Trophoblast cell (in vitro differentiated cells and primary cell): Measurements from ENCODE around the gene GRSF1.

Experiments
- DNase-seq, 2 donors: peaks; one replicate each; pipeline ENCODE4 v3.0.0-alpha.2; 2016
- H2AFZ ChIP-seq: 2 replicates; pipeline ENCODE4 v1.6.1; 2013; ENCODE audit warnings: low read length, moderate library complexity, mild to moderate bottlenecking; ENCODE audit not compliant: insufficient read depth, poor library complexity
- H2AK5ac ChIP-seq: 2 replicates; pipeline ENCODE4 v1.6.1; 2013; ENCODE audit warnings: mild to moderate bottlenecking, low read length
- H2BK120ac ChIP-seq: 2 replicates; pipeline ENCODE4 v1.6.1; 2013; ENCODE audit warnings: low read length, mild to moderate bottlenecking, moderate library complexity; ENCODE audit not compliant: insufficient read depth, poor library complexity
- H2BK12ac ChIP-seq: 2 replicates; pipeline ENCODE4 v1.6.1; 2013; ENCODE audit warnings: mild to moderate bottlenecking, low read length, moderate library complexity
- H2BK5ac ChIP-seq: 2 replicates; pipeline ENCODE4 v1.6.1; 2013; ENCODE audit warnings: low read length, low read depth, moderate library complexity, mild to moderate bottlenecking; ENCODE audit not compliant: poor library complexity
- H3K14ac ChIP-seq: 2 replicates; pipeline ENCODE4 v1.6.1; 2013; ENCODE audit warnings: mild to moderate bottlenecking, low read length
- H3K18ac ChIP-seq: 2 replicates; pipeline ENCODE4 v1.6.1; 2013; ENCODE audit warnings: mild to moderate bottlenecking, low read length
- H3K23ac ChIP-seq: 2 replicates; pipeline ENCODE4 v1.6.1; 2013; ENCODE audit warnings: low read length
- H3K27ac ChIP-seq: 2 replicates; pipeline ENCODE4 v1.5.1; 2013; ENCODE audit warnings: low read depth, mild to moderate bottlenecking, inconsistent platforms, low read length, moderate library complexity
- H3K27me3 ChIP-seq: 2 replicates; pipeline ENCODE4 v1.6.1; 2013; ENCODE audit warnings: inconsistent platforms, mild to moderate bottlenecking, low read length, moderate library complexity; ENCODE audit not compliant: insufficient read depth
- H3K36me3 ChIP-seq, 2 experiments: 1 replicate in 1 of 2; 2 replicates in 1 of 2; pipeline ENCODE4 v1.6.1; 2013; ENCODE audit warnings: low read length in 2 of 2, mild to moderate bottlenecking in 2 of 2, moderate library complexity in 1 of 2; ENCODE audit not compliant: insufficient read depth in 2 of 2, control insufficient read depth in 1 of 2
- H3K4ac ChIP-seq: 2 replicates; pipeline ENCODE4 v1.6.1; 2013; ENCODE audit warnings: low read depth, mild to moderate bottlenecking, low read length, moderate library complexity
- H3K4me1 ChIP-seq, 2 experiments: 1 replicate in 1 of 2; 2 replicates in 1 of 2; pipeline ENCODE4 v1.6.1; 2013; ENCODE audit warnings: low read length in 2 of 2, mild to moderate bottlenecking in 2 of 2, moderate library complexity in 1 of 2; ENCODE audit not compliant: insufficient read depth in 2 of 2, control insufficient read depth in 1 of 2
- H3K4me2 ChIP-seq: 2 replicates; pipeline ENCODE4 v1.6.1; 2013; ENCODE audit warnings: inconsistent platforms, mild to moderate bottlenecking, low read length, moderate library complexity
- H3K4me3 ChIP-seq: 2 replicates; pipeline ENCODE4 v1.5.1; 2013; ENCODE audit warnings: mild to moderate bottlenecking, low read depth, low read length, inconsistent platforms
- H3K79me1 ChIP-seq: one replicate; pipeline ENCODE4 v1.6.1; 2013; ENCODE audit warnings: low read length
- H3K79me2 ChIP-seq: 2 replicates; pipeline ENCODE4 v1.6.1; 2013; ENCODE audit warnings: low read length, mild to moderate bottlenecking; ENCODE audit not compliant: control insufficient read depth, insufficient read depth, poor library complexity
- H3K9ac ChIP-seq: 2 replicates; pipeline ENCODE4 v1.6.1; 2013; ENCODE audit warnings: mild to moderate bottlenecking, low read length
- H3K9me3 ChIP-seq: 2 replicates; pipeline ENCODE4 v1.6.1; 2013; ENCODE audit warnings: low read depth, mild to moderate bottlenecking, control low read depth, inconsistent platforms, low read length; ENCODE audit not compliant: insufficient read depth
- H4K12ac ChIP-seq: 2 replicates; pipeline ENCODE4 v1.6.1; 2013; ENCODE audit warnings: low read depth, mild to moderate bottlenecking, low read length, moderate library complexity
- H4K8ac ChIP-seq: 2 replicates; pipeline ENCODE4 v1.6.1; 2013; ENCODE audit warnings: low read depth, mild to moderate bottlenecking, low read length, moderate library complexity
- H4K91ac ChIP-seq: one replicate; pipeline ENCODE4 v1.6.1; 2013; ENCODE audit warnings: low read depth, mild to moderate bottlenecking, low read length, moderate library complexity
- WGBS: extraction: QIAGEN DNeasy Blood & Tissue Kit; methylation state at CpG from one replicate; pipeline ENCODE4 v1.1.7; 2013; ENCODE audit warnings: missing lambda C conversion rate; ENCODE audit not compliant: insufficient read length, insufficient coverage; ENCODE audit errors: extremely low coverage; 5-methylcytosine and 5-hydroxymethylcytosine counted together

GRSF1 gene

GRCh38 chr4:70859066-70859465, 19.4 kb upstream of the GRSF1 start:
- Histone ChIP-seq H3K9me3 (no peaks in the 10 kb centered on the region), H3K27me3 (no peaks in the 10 kb centered on the region), H3K79me2 (no peaks in the 10 kb centered on the region), H3K79me1 (no peaks in the 10 kb centered on the region), H2BK5ac (no peak overlapping the region), H2BK120ac (no peak overlapping the region), H3K27ac (no peak overlapping the region), H3K4me2 (no peak overlapping the region), H4K8ac (no peak overlapping the region), H3K4me1 (no peaks in the 10 kb centered on the region), H3K4me3 (no peak overlapping the region), H2BK12ac (no peak overlapping the region), H3K36me3 (no peaks in the 10 kb centered on the region), H3K18ac (no peak overlapping the region), H3K23ac (no peak overlapping the region), H3K4ac (no peak overlapping the region), H2AFZ (no peak overlapping the region), H4K91ac (no peak overlapping the region), H2AK5ac (no peak overlapping the region), H4K12ac (no peak overlapping the region), H3K9ac (no peak overlapping the region), H3K14ac (no peak overlapping the region)
- no peak for DNase-seq
- WGBS = no CpG with 5 or more reads among the region's 1 CpG

GRCh38 chr4:70858454-70858853, 18.8 kb upstream of the GRSF1 start:
- Histone ChIP-seq H3K27me3 (no peaks in the 10 kb centered on the region), H2AK5ac (no peak overlapping the region), H4K12ac (no peak overlapping the region), H3K4me2 (no peak overlapping the region), H3K4me1 (no peaks in the 10 kb centered on the region), H3K36me3 (no peaks in the 10 kb centered on the region), H2AFZ (no peak overlapping the region), H3K14ac (no peak overlapping the region), H2BK12ac (no peak overlapping the region), H3K9ac (no peak overlapping the region), H2BK120ac (no peak overlapping the region), H3K9me3 (no peaks in the 10 kb centered on the region), H4K8ac (no peak overlapping the region), H4K91ac (no peak overlapping the region), H3K79me1 (no peaks in the 10 kb centered on the region), H2BK5ac (no peak overlapping the region), H3K4ac (no peak overlapping the region), H3K23ac (no peak overlapping the region), H3K18ac (no peak overlapping the region), H3K27ac (no peak overlapping the region), H3K79me2 (no peaks in the 10 kb centered on the region), H3K4me3 (no peak overlapping the region)
- WGBS = no CpG with 5 or more reads among the region's 4 CpGs
- DNase-seq = no peak

- Histone ChIP-seq H2BK12ac (no peak overlapping the region), H4K8ac (no peak overlapping the region), H3K4me2 (no peak overlapping the region), H3K9me3 (no peaks in the 10 kb centered on the region), H3K23ac (no peak overlapping the region), H2AK5ac (no peak overlapping the region), H3K9ac (no peak overlapping the region), H4K91ac (no peak overlapping the region), H3K36me3 (no peaks in the 10 kb centered on the region), H2BK120ac (no peak overlapping the region), H3K18ac (no peak overlapping the region), H3K27me3 (no peaks in the 10 kb centered on the region), H3K4ac (no peak overlapping the region), H3K79me1 (no peaks in the 10 kb centered on the region), H3K4me1 (no peaks in the 10 kb centered on the region), H2AFZ (no peak overlapping the region), H3K14ac (no peak overlapping the region), H4K12ac (no peak overlapping the region), H3K79me2 (no peaks in the 10 kb centered on the region), H3K4me3 (no peak overlapping the region), H2BK5ac (no peak overlapping the region), H3K27ac (no peak overlapping the region)
- DNase-seq = no peak
- no CpG with 5 or more reads among the region's 2 CpGs for WGBS
Observed at GRCh38 chr4:70855464-70855863, 15.8 kb upstream of the GRSF1 start.

- H2AFZ ChIP-seq = no peak overlapping the region
- H3K27ac ChIP-seq = no peak overlapping the region
- no peak overlapping the region for H4K91ac ChIP-seq
- H2BK5ac ChIP-seq = no peak overlapping the region
- DNase-seq = no peak
- H3K27me3 ChIP-seq = no peaks in the 10 kb centered on the region
- H3K79me2 ChIP-seq = no peaks in the 10 kb centered on the region
- H3K4me1 ChIP-seq = no peaks in the 10 kb centered on the region
- H3K18ac ChIP-seq = no peak overlapping the region
- H4K8ac ChIP-seq = no peak overlapping the region
- H3K79me1 ChIP-seq = no peaks in the 10 kb centered on the region
- H2BK12ac ChIP-seq = no peak overlapping the region
- no peak overlapping the region for H2AK5ac ChIP-seq
- H3K9ac ChIP-seq = no peak overlapping the region
- no peaks in the 10 kb centered on the region for H3K36me3 ChIP-seq
- no peak overlapping the region for H3K4ac ChIP-seq
- no peak overlapping the region for H3K4me3 ChIP-seq
- no peaks in the 10 kb centered on the region for H3K9me3 ChIP-seq
- H4K12ac ChIP-seq = no peak overlapping the region
- no peak overlapping the region for H3K4me2 ChIP-seq
- H3K23ac ChIP-seq = no peak overlapping the region
- no CpG with 5 or more reads among the region's 5 CpGs for WGBS
- H2BK120ac ChIP-seq = no peak overlapping the region
- no peak overlapping the region for H3K14ac ChIP-seq
Observed at GRCh38 chr4:70849291-70849690, 9.6 kb upstream of the GRSF1 start.
